Neural cell (in vitro differentiated cells): ENCODE data around the gene C1orf122.

Experiments used
- TAF1 ChIP-seq: IDR thresholded peaks from 2 replicates; pipeline ENCODE4 v1.6.1; 2012; ENCODE audit warnings: low read depth
- TF ChIP-seq, protein P1 (sequence below): fragments of 450-650 bp; IDR thresholded peaks from 2 replicates; pipeline ENCODE4 v1.5.1; 2014; ENCODE audit warnings: antibody characterized with exemption, mild to moderate bottlenecking, moderate library complexity; ENCODE audit not compliant: poor library complexity, severe bottlenecking

DNA sequence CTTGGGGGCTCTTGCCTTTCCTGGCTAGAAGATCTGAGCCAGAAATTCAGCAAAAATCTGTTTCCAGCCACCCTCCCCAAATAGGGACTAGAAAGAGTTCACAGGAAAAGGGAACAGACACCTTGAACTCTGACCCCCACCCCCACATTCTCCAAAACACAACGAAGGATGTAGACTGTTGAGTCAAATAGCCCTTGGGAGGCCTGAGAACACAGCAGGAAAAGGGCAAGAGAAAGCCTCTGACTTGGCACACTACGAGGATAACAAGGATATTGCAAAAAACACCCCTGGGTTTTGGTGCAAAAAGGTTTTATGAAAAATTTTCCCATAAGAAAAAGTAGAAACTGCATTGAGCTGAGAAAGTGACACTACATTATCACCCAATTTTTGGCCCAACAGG lies 2.4 kb downstream of the C1orf122 start:
- TF ChIP-seq, protein P1, sequence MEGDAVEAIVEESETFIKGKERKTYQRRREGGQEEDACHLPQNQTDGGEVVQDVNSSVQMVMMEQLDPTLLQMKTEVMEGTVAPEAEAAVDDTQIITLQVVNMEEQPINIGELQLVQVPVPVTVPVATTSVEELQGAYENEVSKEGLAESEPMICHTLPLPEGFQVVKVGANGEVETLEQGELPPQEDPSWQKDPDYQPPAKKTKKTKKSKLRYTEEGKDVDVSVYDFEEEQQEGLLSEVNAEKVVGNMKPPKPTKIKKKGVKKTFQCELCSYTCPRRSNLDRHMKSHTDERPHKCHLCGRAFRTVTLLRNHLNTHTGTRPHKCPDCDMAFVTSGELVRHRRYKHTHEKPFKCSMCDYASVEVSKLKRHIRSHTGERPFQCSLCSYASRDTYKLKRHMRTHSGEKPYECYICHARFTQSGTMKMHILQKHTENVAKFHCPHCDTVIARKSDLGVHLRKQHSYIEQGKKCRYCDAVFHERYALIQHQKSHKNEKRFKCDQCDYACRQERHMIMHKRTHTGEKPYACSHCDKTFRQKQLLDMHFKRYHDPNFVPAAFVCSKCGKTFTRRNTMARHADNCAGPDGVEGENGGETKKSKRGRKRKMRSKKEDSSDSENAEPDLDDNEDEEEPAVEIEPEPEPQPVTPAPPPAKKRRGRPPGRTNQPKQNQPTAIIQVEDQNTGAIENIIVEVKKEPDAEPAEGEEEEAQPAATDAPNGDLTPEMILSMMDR = no peak
- no peak for TF ChIP-seq TAF1
